HG02885 (cell line): Measurements from ENCODE around the gene EPHA5.

Experiments used
- ATAC-seq: cut with Tn5 transposase; IDR thresholded peaks from one replicate; pipeline ENCODE4 v1.9.1; 2021; ENCODE audit warnings: mild to moderate bottlenecking; ENCODE audit not compliant: unreplicated experiment, poor library complexity

EPHA5 gene

GRCh38 chr4:65508168-65508567 is 162.1 kb downstream of the EPHA5 start:
- no peak for ATAC-seq

- no peak for ATAC-seq
Measured at GRCh38 chr4:65502131-65502701, 168.1 kb downstream of the EPHA5 start.

DNA sequence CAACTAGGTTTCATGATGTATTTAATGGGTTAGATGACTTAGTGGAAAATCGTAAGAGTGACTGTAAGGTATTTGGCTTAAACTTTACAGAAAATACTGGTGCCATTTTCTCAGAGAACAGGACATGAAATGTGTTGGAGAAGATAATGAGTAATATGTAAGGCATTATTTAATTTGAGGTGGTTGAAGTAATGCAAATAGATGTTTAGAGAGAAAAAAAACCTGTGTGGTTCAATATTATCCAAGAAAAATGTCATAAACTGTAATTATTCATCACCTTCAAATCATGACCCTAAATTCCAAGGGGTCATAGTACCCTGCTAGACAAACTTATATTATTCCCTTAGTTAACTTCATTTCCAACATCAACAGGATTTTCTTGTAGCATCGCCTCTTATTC is 171.7 kb downstream of the EPHA5 start:
- no peak for ATAC-seq

GRCh38 chr4:65495439-65495838 is 174.8 kb downstream of the EPHA5 start:
- ATAC-seq, result no peak

GRCh38 chr4:65482410-65482809 is 187.9 kb downstream of the EPHA5 start:
- no peak for ATAC-seq

- ATAC-seq, result no peak
Measured at GRCh38 chr4:65472531-65472930, 197.8 kb downstream of the EPHA5 start.

DNA sequence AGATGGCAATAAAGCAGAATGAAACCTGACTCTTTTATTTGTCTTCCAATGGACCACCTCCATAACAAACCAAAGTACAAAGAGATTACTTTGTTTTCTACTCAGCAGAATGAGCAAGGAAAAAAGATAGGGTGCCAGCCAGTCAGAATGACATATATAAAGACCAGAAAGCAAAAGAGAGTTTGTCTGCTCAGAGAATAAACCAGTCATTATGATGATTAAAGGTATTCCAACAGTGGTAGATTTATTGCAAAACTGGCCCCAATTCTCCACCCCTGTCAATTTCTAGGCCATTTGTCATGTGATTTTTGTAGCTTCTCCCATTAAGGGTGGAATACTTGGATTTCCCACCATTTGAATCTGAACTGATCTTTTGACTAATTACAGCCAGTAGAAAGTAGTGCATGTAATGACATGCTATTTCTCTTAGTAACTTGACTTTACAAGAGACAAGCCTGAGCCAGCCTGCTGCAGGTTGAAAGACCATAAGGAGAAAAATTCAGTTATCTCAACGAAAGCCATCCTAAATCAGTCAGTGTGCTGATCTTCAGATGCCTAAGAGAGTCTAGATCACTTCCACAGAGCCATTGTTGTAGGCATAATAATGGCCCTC is 203.1 kb downstream of the EPHA5 start:
- ATAC-seq, result no peak

DNA sequence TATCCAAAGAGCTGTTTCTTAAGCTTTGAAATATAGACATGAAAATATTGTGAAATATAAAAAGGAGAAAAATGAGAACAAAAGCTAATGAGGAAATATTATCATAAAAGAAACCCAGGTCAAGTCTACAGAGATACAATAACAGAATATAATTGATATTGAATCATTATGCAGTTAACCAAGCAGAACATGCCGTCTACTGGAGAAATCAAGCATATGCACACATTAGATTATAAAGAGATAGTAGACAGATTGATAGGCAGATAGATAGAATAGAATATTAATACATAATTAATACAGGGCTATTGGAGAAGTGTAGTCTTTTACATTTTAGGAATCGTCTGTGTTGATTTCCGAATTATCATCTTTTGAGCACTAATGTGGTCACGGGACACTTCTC is 208.5 kb downstream of the EPHA5 start:
- no peak for ATAC-seq

DNA sequence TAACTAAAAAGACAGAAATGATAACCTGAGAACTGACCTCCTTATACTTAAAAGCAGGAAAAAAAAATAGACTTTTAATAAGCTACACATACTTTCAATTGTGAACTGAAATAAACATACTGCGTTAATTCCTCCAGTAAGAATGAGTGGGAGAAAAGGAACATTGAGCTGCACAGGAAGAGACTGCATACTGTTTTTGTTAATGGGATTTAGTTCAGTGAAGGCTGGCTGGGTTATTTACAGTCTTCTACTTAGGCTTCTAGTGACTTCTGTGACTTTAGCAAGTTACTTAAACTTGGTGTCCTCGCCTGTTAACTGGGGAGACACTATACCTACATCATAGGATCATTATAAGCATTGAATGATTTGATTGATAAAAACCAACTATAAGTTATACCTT is 213.3 kb downstream of the EPHA5 start:
- no peak for ATAC-seq

DNA sequence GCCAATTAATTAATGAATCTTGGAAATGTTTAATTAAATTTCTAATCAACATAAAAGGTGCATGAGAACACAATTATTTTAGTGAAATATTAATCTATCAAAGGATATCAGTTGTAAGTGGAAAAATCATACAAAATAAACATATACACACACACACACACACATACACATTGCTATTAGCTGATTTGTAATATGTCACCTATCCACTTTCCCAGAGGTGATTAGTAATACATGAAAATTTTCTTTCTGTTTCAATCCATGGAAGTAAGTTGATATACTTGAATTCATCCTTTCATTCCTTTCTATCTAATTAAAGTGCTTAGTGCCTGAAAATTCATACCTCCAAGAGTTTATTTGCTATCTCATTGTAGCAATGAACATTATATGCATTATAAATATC is 213.7 kb downstream of the EPHA5 start:
- no peak for ATAC-seq

- no peak for ATAC-seq
Measured at GRCh38 chr4:65453398-65453797, 216.9 kb downstream of the EPHA5 start.

DNA sequence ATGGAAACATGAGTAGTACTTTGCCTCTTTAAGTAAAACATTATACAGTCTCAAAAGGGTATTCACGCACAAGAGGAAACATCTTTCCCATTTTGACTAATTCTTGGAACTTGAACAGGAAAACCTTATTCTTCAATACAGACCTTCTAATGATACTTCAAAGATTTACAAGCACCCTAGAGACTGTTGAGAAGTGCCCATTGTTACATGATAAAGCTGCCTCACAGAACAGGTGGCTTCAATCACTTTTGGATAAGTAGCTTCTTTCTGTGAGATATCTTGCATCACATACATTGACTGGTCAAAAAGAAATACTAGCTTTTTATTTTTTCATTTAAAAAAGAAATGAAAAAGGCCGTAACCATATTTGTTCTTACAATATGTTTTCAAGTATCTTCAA is 219.4 kb downstream of the EPHA5 start:
- ATAC-seq, result no peak

GRCh38 chr4:65437102-65437501 is 233.2 kb downstream of the EPHA5 start:
- no peak for ATAC-seq

- no peak for ATAC-seq
Measured at GRCh38 chr4:65422109-65422508, 248.2 kb downstream of the EPHA5 start.

DNA sequence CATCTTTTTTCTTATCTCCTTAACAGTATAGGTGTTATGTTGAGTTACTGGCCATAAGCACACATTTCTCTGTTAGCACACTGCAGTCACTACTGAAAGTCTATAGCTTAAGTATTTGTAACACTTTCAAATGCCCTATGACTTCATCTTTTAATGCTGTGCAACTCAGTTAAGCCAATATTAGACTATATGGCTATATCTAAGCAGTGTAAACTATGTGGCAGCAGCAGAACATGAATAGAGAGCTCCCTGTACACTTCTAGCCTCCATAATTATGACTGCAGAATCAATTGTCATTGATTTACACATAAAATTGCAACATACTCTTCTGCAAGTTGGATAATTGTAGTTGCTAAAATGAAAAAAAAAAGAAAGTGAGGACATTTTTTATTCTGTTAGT is 250.3 kb downstream of the EPHA5 start:
- no peak for ATAC-seq

- no peak for ATAC-seq
Measured at GRCh38 chr4:65416891-65417290, 253.4 kb downstream of the EPHA5 start.

DNA sequence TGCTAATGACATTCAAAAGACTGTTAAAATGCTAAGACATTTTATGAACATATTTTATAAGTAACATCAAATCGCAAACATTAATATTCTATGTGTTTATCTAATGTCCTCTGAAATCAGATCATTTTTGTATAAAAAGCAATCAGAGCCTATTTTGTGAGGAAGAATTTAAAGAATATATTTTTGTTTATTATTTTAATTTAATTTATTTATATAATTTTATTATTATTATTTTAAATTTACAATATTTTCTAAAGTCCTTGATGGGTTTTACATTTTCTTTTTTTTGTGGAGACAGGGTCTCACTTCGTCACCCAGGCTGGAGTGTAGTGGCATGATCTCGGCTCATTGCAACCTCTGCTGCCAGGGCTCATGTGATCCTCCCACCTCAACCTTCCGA is 262.8 kb downstream of the EPHA5 start:
- ATAC-seq, result no peak

DNA sequence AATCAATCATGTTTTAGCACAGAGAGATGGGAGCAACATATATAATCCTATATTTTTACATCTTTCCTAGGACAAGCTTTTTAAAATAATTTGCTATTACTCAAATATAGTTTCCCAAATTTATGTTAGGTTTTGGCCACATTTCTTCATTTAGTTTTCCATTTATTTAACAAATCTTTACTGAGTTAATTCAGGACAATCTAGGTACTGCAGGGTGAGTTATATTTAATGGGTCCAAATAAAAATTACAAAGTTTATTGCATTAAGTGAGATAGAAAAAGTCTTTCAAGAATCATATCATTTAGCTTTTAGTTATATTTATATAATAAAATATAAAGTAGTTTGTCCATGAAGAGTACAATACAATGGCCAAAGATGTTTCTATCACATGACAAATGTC is 269.2 kb downstream of the EPHA5 start:
- no peak for ATAC-seq

- ATAC-seq, result no peak
Measured at GRCh38 chr4:65399084-65399483, 271.2 kb downstream of the EPHA5 start.

DNA sequence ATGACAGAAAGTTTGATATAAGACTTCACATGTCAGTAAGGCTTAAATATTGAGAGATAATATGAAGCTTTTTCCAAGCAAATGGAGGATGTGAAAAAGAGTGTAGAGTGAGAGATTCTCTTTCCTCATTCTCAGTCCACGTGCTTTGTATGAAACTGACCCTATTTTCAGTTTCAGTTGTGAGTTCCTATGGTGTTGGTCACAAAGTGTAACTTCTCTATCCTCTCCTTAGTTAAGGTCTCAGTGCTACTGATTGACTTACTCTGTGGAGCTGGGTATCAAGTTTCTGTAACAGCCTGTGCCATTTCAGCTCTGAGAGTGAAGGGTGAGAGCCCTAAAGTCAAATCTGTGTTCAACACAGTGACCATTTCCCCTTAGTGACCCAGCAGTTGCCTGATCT is 277.2 kb downstream of the EPHA5 start:
- ATAC-seq, result no peak

DNA sequence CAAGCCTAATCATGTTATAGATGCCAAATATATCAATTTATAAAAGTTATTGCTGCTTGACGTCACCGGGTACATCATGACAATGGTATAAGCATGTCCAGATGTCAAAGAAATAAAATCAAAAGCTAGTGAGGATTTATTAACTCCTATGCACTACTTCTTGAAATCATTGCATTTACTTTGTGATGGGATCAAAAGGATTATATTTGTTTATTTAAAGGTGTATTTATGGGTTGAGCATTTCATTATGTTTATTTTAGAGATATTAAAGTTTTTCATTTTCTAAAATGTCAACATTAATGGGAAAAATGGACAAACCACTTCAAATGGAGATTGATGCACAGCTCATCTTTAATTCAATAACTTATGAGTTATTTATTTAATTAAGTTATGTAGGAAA is 277.8 kb downstream of the EPHA5 start:
- no peak for ATAC-seq

DNA sequence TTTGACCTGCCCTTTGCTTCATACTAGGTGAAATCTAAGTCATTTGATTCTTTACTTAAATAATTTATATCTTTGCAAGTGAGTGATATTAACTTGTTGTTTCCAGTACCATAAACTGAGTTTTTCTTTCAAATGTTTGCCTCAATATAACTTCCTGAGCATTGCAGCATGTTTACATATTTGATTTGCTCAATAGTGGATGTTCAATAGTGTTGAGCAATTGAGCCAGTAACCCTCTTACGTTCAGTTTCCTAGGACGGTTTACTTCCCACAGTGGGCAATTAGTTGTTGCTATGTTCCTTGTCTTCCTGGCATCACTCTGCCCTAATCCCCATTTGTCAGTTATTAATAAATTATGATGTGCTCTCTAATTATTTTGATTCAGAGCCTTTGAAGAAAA is 278.5 kb downstream of the EPHA5 start:
- no peak for ATAC-seq

GRCh38 chr4:65391382-65391781 is 278.9 kb downstream of the EPHA5 start:
- no peak for ATAC-seq
